Hepatocyte (in vitro differentiated cells): ENCODE results near the gene LENG8.

Experiments used
- CTCF ChIP-seq: fragments of 200-600 bp; sonication (generic); IDR thresholded peaks from 2 replicates; pipeline ENCODE4 v1.5.1; 2016; ENCODE audit warnings: antibody characterized with exemption, mild to moderate bottlenecking; ENCODE audit not compliant: poor library complexity
- EZH2 ChIP-seq: fragments of 200-600 bp; sonication (generic); IDR thresholded peaks from 2 replicates; pipeline ENCODE4 v1.6.1; 2016; ENCODE audit warnings: antibody characterized with exemption, mild to moderate bottlenecking, borderline replicate concordance
- EZH2phosphoT487 ChIP-seq: fragments of 200-600 bp; sonication (generic); IDR thresholded peaks from one replicate; pipeline ENCODE4 v1.6.1; 2018; ENCODE audit warnings: antibody characterized with exemption, mild to moderate bottlenecking, low read depth, moderate library complexity; ENCODE audit not compliant: unreplicated experiment, severe bottlenecking

GRCh38 chr19:54507824-54508223 lies 58.8 kb downstream of the LENG8 start:
- no peak for TF ChIP-seq CTCF
- no peak for TF ChIP-seq EZH2phosphoT487
- TF ChIP-seq EZH2, result no peak
